ENCODE measurements around the gene GALNT2.

Gene GALNT2

DNA sequence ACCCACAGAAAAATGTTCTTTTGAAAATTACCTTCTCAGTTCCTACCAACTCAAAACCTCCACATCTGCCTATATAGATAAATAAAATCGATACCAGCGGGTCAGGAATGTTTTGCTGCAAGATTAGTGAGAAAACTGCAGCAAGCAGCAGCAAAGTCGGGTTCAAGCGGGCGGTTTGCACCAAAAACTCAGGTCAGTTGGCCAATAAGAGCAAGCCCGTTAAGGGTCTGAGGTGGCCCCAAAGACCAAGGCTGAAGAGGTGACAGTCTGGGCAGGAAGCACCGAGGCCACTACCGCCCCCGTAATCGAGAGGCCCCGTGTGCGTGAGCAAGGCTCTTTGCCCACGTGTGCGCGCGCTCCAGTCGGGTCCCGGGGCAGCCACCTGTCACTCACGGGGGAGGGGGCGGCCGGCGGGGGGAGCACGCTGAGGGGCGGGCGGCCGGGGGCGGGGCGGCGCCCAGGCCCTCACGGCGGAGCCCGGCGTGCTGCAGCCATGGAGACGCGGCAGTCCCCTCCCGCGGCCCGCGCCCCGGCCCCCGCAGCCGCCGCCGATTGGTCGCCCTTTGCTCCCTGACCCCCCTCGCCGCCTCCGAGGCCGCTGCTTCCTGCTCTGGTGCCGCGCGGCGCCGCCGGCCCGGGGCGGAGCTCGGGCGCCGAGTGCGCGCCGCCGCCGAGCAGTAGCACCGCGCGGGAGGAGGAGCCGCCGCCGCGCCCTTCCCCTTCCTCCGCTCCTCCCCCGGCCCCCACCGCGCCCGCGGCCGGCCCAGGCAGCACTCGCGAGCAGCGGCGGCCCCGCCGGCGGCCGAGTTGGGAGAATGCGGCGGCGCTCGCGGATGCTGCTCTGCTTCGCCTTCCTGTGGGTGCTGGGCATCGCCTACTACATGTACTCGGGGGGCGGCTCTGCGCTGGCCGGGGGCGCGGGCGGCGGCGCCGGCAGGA lies at the start of gene GALNT2:
GALNT2 (plus strand) TSS at position 773 of the 939 bp plus-strand sequence; CDS start at position 816, 43 bp downstream.
- Histone ChIP-seq H2AFZ (ENCODE audit: low read depth, low read length) (peak within 1 kb of the TSS; percentile 92), H3K4me3 (ENCODE audit: low read length) (peak within 1 kb of the TSS; percentile 84), H3K4me1 (ENCODE audit: insufficient read depth, low read length) (peaks cover 33% of the 10 kb centered on the region), H3K9me3 (ENCODE audit: low read length) (peaks cover 3% of the 10 kb centered on the region), H3K27me3 (ENCODE audit: insufficient read depth, low read length) (no peaks in the 10 kb centered on the region), H3K36me3 (ENCODE audit: insufficient read depth, low read length) (no peaks in the 10 kb centered on the region)

DNA sequence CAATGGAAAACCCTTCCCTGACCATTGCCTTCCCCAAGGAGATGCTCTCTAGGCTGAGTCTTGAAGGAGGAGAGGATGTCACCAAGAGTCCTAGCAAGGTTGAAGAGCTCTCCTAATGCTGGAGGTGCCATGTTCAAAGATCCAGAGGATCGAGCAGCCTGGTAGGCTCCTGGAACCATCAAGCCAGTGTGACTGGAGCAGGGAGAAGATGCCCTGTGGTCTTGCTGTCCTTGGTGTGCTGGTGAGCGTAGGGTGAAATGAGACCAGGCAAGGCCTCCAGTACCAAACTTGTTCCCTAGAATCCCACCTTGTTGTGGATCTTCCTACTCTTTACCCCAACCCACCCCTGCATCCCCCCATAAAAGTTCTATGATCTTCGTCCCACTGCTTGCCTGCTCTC lies 46.6 kb upstream of the GALNT2 start:
- Histone ChIP-seq H3K4me3 (ENCODE audit: low read length) (no peak overlapping the region), H3K9me3 (ENCODE audit: low read length) (no peaks in the 10 kb centered on the region), H2AFZ (ENCODE audit: low read depth, low read length) (no peak overlapping the region), H3K36me3 (ENCODE audit: insufficient read depth, low read length) (no peaks in the 10 kb centered on the region), H3K27me3 (ENCODE audit: insufficient read depth, low read length) (peaks cover 4% of the 10 kb centered on the region), H3K4me1 (ENCODE audit: insufficient read depth, low read length) (no peaks in the 10 kb centered on the region)

DNA sequence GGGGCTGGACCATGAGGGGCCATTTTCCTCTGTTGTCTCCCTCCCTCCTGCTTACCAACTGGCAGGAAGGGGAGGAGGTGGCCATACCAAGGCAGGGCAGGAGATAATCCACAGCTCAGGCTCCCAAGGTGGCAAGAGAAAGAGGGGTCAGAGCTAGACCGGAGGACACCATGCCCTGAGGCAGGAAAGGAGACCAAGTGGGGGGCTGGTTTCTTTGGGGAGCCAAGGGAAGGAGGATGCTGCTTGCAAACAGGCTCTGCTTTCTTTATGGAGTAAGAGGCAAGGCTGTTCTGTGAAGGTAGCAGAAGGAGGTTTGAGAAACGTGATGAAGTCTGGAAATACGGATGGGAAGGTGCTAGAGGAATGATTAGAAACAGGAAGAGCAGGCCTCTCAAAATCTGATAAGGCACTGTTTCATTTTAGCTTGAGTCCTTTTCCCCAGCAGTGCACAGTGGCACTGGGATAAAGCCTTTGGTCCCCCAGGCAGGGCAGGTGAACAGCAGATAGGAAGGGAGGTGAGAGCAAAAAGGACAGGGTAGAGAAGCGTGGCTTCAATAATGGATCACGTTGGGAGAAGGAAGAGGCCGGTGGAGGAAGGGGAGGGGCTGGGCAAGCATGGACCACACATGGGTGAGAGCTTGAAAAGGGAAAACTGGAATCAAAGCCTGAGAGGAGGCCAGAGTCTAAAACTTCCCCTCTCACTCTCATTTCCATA lies 44.2 kb upstream of the GALNT2 start:
- Histone ChIP-seq H3K36me3 (ENCODE audit: insufficient read depth, low read length) (no peaks in the 10 kb centered on the region), H3K4me1 (ENCODE audit: insufficient read depth, low read length) (no peaks in the 10 kb centered on the region), H3K9me3 (ENCODE audit: low read length) (no peaks in the 10 kb centered on the region), H3K4me3 (ENCODE audit: low read length) (no peak overlapping the region), H3K27me3 (ENCODE audit: insufficient read depth, low read length) (peaks cover 4% of the 10 kb centered on the region), H2AFZ (ENCODE audit: low read depth, low read length) (no peak overlapping the region)

DNA sequence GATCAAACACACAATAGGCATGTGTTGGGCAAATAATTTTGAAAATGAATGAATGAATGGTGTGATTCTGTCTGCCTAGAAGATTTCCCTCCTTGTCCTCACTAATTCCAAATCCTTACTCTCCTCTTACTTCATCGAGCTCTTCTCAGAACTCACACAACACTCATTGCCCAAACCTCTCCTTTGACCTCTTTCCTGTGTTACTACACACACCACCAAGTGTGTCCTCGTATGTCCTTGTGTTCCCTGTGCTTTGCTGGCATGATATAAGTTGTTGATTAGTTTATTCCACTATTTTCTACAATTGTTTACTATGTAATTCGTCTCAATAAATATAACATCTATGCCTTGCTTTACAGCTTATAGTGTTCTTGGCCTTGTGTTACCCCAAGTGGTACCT lies 41.4 kb upstream of the GALNT2 start:
- peaks cover 9% of the 10 kb centered on the region for H3K27me3 ChIP-seq (ENCODE audit: insufficient read depth, low read length)
- no peaks in the 10 kb centered on the region for H3K36me3 ChIP-seq (ENCODE audit: insufficient read depth, low read length)
- no peak overlapping the region for H2AFZ ChIP-seq (ENCODE audit: low read depth, low read length)
- no peaks in the 10 kb centered on the region for H3K9me3 ChIP-seq (ENCODE audit: low read length)
- H3K4me3 ChIP-seq (ENCODE audit: low read length) = no peak overlapping the region
- H3K4me1 ChIP-seq (ENCODE audit: insufficient read depth, low read length) = no peaks in the 10 kb centered on the region

DNA sequence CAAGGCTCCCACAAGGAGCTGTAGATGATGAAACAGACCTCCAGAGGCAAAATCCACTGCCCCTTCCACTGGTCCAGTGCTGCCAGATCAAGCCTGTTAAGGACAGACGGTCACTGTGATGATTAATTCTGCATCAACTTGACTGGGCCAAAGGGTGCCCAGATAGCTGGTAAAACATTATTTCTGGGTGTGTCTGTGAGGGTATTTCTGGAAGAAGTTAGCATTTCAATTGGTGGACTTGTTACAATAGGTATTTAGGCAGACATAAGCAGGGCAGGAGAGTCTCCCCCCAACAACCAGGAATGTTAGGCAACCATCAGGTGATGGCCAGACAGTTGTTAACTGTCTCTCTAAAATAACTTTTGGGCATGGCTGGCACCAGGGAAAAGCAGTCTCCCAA lies 40.9 kb upstream of the GALNT2 start:
- no peak overlapping the region for H2AFZ ChIP-seq (ENCODE audit: low read depth, low read length)
- H3K4me1 ChIP-seq (ENCODE audit: insufficient read depth, low read length) = no peaks in the 10 kb centered on the region
- H3K27me3 ChIP-seq (ENCODE audit: insufficient read depth, low read length) = peaks cover 9% of the 10 kb centered on the region
- no peaks in the 10 kb centered on the region for H3K9me3 ChIP-seq (ENCODE audit: low read length)
- H3K4me3 ChIP-seq (ENCODE audit: low read length) = no peak overlapping the region
- no peaks in the 10 kb centered on the region for H3K36me3 ChIP-seq (ENCODE audit: insufficient read depth, low read length)

DNA sequence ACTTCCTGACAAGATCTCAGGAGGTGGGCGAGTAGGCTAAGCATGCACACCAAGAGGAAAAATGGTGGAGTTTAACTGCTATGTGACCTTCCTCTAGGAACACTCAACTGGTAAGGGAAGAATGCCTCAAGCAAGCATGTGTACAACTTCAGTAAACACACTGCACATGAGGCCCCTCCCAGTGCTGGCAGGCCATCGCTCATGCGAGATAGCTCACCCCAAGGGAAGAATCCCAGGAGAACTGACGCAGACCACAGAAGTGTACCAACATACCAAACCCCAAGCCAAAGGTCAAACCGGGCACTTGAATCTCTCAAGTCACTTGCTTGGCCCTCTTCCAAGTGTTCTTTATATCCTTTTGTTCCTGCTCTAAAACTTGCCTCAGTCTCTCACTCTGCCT lies 40.5 kb upstream of the GALNT2 start:
- H3K9me3 ChIP-seq (ENCODE audit: low read length) = no peaks in the 10 kb centered on the region
- peaks cover 9% of the 10 kb centered on the region for H3K27me3 ChIP-seq (ENCODE audit: insufficient read depth, low read length)
- H3K36me3 ChIP-seq (ENCODE audit: insufficient read depth, low read length) = no peaks in the 10 kb centered on the region
- H3K4me1 ChIP-seq (ENCODE audit: insufficient read depth, low read length) = no peaks in the 10 kb centered on the region
- no peak overlapping the region for H2AFZ ChIP-seq (ENCODE audit: low read depth, low read length)
- H3K4me3 ChIP-seq (ENCODE audit: low read length) = no peak overlapping the region

DNA sequence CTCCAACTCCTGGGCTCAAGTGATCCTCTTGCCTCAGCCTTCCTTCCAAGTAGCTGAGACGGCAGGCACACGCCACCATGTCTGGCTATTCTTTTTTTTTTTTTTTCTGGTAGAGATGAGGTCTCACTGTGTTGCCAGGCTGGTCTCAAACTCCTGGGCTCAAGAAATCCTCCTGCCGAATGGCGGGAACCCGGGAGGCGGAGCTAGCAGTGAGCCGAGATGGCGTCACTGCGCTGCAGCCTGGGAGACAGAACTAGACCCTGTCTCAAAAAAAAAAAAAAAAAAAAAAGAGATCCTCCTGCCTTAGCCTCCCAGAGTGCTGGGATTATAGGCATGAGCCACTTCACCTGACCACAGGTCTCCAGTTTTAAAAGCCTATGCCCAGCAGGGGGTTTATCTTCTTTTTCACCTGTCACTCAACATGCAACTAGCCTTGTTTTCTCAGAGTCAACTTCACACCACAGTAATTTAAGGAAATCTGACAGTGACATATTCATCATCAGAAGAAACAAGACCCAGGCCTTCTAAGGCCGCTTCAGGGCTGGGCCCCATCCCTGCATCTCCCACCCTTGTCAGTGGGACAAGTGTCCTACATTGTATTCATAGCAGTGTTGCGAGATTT lies 38.3 kb upstream of the GALNT2 start:
- Histone ChIP-seq H3K4me3 (ENCODE audit: low read length) (no peak overlapping the region), H3K27me3 (ENCODE audit: insufficient read depth, low read length) (peaks cover 4% of the 10 kb centered on the region), H3K4me1 (ENCODE audit: insufficient read depth, low read length) (no peaks in the 10 kb centered on the region), H3K9me3 (ENCODE audit: low read length) (no peaks in the 10 kb centered on the region), H2AFZ (ENCODE audit: low read depth, low read length) (no peak overlapping the region), H3K36me3 (ENCODE audit: insufficient read depth, low read length) (no peaks in the 10 kb centered on the region)

DNA sequence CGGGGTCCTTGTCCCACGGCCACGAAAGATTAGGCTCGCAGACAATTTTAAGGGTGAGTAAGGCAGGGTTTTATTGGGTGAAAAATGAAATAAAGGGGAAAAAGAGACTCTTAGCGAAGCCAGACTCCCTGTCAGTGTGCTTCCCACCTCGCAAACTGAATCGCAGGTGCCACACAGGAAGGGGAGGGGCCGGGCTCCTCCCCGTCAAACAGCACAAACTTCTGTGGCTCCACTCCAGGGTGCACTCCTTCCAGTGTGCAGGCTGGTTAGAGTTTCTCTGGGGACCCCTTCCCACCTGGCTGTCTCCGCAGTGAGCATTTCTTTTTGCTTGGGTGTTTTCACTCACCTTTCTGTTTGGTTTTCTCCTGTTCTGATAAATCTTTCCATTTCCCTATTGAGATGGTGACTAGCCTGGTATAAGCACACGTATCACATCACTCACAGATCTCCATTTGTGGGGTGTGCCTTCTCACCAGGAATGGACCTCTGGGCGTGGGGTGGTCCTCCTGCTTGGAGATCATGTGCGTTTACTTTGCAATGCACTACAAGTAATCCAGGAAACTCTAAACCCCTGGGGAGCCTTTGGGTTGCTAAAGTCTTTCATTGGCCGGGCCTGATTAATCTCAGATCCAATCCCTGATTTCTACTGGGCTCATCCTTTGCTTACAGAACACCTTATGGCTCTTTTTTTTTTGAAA lies 37.6 kb upstream of the GALNT2 start:
- Histone ChIP-seq H3K9me3 (ENCODE audit: low read length) (no peaks in the 10 kb centered on the region), H2AFZ (ENCODE audit: low read depth, low read length) (no peak overlapping the region), H3K36me3 (ENCODE audit: insufficient read depth, low read length) (no peaks in the 10 kb centered on the region), H3K4me1 (ENCODE audit: insufficient read depth, low read length) (no peaks in the 10 kb centered on the region), H3K4me3 (ENCODE audit: low read length) (no peak overlapping the region), H3K27me3 (ENCODE audit: insufficient read depth, low read length) (peaks cover 4% of the 10 kb centered on the region)

DNA sequence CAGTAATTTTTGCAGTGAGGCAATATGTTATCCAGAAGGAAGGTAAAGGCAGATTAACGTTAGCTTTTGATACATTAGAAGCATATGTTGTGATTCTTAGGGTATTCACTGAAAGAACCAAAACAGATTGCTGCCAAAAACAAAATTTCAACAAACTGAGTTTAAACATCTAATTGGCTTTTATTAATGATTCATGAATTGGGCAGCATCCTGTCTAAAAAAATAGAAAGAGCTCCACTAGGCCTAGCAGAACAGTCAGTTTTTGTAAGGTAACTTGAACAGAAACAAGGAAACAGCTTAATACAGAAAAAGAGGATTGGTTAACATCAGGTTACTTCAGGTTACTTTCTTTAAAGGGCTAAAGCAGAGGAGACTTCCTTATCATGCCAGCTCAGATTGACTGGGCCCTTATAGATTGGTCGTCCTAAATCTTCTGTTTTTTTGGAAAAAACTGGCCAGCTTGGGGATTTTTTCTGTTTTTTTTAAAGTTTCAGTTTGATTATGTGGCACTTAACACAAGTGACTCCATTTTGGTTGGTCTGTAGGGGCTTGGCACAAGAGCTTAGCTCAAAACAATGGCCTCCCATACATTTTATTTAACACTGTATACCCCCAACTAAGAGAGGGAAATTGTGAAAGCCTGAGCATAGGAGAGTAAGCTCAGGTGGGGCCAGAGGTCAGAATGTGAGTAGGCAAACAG lies 36.8 kb upstream of the GALNT2 start:
- Histone ChIP-seq H3K9me3 (ENCODE audit: low read length) (no peaks in the 10 kb centered on the region), H2AFZ (ENCODE audit: low read depth, low read length) (no peak overlapping the region), H3K4me3 (ENCODE audit: low read length) (no peak overlapping the region), H3K4me1 (ENCODE audit: insufficient read depth, low read length) (no peaks in the 10 kb centered on the region), H3K27me3 (ENCODE audit: insufficient read depth, low read length) (peaks cover 4% of the 10 kb centered on the region), H3K36me3 (ENCODE audit: insufficient read depth, low read length) (no peaks in the 10 kb centered on the region)

DNA sequence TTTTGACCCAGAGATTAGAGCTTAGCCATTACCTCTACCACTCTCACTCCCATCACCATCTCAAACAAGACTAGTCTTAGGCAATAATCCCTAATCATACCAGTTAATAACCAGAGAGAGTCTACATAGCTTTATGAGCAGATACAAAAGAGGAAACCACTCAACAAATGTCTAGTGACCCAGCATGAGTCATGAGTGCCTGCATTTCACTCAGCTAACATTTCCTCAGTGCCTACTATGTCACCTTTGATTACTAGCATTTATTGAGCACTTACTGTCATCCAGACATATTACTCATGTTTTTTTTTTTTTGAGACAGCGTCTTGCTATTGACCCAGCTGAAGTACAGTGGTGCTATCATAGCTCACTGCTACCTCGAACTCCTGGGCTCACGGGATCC lies 35.9 kb upstream of the GALNT2 start:
- Histone ChIP-seq H2AFZ (ENCODE audit: low read depth, low read length) (no peak overlapping the region), H3K9me3 (ENCODE audit: low read length) (no peaks in the 10 kb centered on the region), H3K4me3 (ENCODE audit: low read length) (no peak overlapping the region), H3K27me3 (ENCODE audit: insufficient read depth, low read length) (peaks cover 4% of the 10 kb centered on the region), H3K36me3 (ENCODE audit: insufficient read depth, low read length) (no peaks in the 10 kb centered on the region), H3K4me1 (ENCODE audit: insufficient read depth, low read length) (no peaks in the 10 kb centered on the region)

DNA sequence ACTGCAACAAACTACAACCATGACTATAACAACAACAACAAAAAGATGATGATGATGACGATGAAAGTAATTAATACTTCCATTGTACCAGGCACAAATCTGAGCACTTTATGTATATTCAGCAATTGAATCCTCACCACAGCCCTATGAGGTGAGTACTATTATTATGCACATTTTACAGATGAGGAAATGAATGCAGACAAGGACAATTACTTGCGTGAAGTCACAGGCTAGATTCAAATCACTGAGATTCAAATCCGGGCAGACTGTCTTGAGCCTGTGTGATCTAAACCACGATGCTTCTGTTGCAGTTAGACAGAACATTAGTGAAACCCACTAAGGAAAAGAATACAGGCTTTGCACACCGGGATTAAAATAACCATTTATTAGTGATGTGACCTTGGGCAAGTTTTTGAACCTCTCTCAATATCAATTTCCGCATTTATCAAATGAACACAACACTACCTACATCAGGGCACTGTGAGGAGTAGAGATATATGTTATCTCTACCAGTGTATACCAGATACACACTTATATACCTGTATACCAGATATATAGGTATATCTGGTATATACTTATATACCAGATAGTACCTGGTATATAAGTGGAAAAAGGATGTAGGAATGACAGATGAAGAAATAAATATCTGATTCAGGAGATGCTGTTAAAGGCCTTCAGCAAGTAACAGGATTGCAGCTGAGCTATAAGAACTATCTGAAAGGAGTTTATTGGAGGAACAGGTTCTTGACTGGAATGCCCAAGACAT lies 34.3 kb upstream of the GALNT2 start:
- Histone ChIP-seq H3K9me3 (ENCODE audit: low read length) (no peaks in the 10 kb centered on the region), H3K36me3 (ENCODE audit: insufficient read depth, low read length) (no peaks in the 10 kb centered on the region), H3K27me3 (ENCODE audit: insufficient read depth, low read length) (peaks cover 4% of the 10 kb centered on the region), H2AFZ (ENCODE audit: low read depth, low read length) (no peak overlapping the region), H3K4me3 (ENCODE audit: low read length) (no peak overlapping the region), H3K4me1 (ENCODE audit: insufficient read depth, low read length) (no peaks in the 10 kb centered on the region)

DNA sequence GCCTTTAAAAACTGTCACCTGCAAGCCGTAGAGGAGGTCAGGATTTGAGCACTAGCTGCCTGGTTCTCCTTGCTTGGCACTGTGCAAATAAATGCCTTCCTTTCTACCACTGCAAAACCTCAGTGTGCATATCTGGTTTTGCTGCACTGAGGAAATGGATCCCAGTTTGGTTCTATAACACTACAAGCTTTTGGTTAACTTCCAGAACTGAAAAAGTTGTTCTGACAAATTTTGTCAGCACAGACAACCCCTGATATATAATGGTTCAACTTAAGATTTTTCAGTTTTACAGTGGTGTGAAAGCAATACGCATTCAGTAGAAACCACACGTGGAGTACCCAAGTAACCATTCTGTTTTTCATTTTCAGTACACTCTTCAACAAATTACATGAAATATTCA lies 29.8 kb upstream of the GALNT2 start:
- no peaks in the 10 kb centered on the region for H3K4me1 ChIP-seq (ENCODE audit: insufficient read depth, low read length)

More for the DNA sequence above, 29.8 kb upstream of the GALNT2 start:
- H3K36me3 ChIP-seq (ENCODE audit: insufficient read depth, low read length) = no peaks in the 10 kb centered on the region
- H3K4me3 ChIP-seq (ENCODE audit: low read length) = no peak overlapping the region
- no peaks in the 10 kb centered on the region for H3K27me3 ChIP-seq (ENCODE audit: insufficient read depth, low read length)
- no peaks in the 10 kb centered on the region for H3K9me3 ChIP-seq (ENCODE audit: low read length)
- H2AFZ ChIP-seq (ENCODE audit: low read depth, low read length) = no peak overlapping the region
